Activated CD4-positive, alpha-beta T cell treated with anti-CD3 and anti-CD28 coated beads for 36 hours (primary cell): ENCODE data around the gene FAM210B. TPM values are rescaled to one million over a fixed set of nuclear protein-coding genes. Genes with fewer than 3 reads are reported as not detected.
A peak's percentile ranks its signal among the peaks of the same experiment; 100 is the strongest.

Experiments
- ATAC-seq: fragments of 200-7000 bp; cut with Tn5 transposase; one replicate; pipeline ENCODE4 v1.10.0; 2021; ENCODE audit warnings: mild to moderate bottlenecking, moderate library complexity
- CTCF ChIA-PET: fragments of 350-600 bp; sonication (Branson Sonifier 250); formaldehyde crosslinking; loops from one replicate; lab custom pipeline; 2021; ENCODE audit warnings: antibody characterized with exemption; lab: Charles Lee
- POLR2A ChIA-PET: fragments of 350-600 bp; sonication (Branson Sonifier 250); formaldehyde crosslinking; loops from one replicate; lab custom pipeline; 2021; ENCODE audit warnings: antibody characterized with exemption, inconsistent platforms; lab: Charles Lee
- DNase-seq: peaks from one replicate; pipeline ENCODE4 v3.0.0-alpha.2; 2020
- H3K27ac Mint-ChIP-seq: one replicate; pipeline ENCODE4 v1.8.0; 2021; ENCODE audit warnings: mixed read lengths
- H3K27me3 Mint-ChIP-seq: one replicate; pipeline ENCODE4 v1.8.0; 2021; ENCODE audit warnings: mixed read lengths
- H3K36me3 Mint-ChIP-seq: one replicate; pipeline ENCODE4 v1.8.0; 2021; ENCODE audit warnings: low read depth, mixed read lengths
- H3K4me1 Mint-ChIP-seq: one replicate; pipeline ENCODE4 v1.8.0; 2021; ENCODE audit warnings: mixed read lengths
- H3K4me3 Mint-ChIP-seq: one replicate; pipeline ENCODE4 v1.8.0; 2021; ENCODE audit warnings: mild to moderate bottlenecking, moderate library complexity, mixed read lengths
- H3K9me3 Mint-ChIP-seq: one replicate; pipeline ENCODE4 v1.8.0; 2021; ENCODE audit warnings: low read depth, mixed read lengths
- intact Hi-C, 2 experiments: fragments of 100-400 bp; cut with DNase I in 1 of 2; cut with micrococcal nuclease in 1 of 2; formaldehyde crosslinking; loops; one replicate each; pipeline versions ENCODE4 v1.14.2 to v1.15.1; 2022 to 2024; cut with DNase I, micrococcal nuclease
- total RNA-seq, 2 experiments: library from RNA; stranded (reverse); gene quantifications; one replicate each; pipeline ENCODE4 v1.2.3, GENCODE V29; 2021

The FAM210B gene
- total RNA-seq, 2 experiments from 2014 or later: 4.5 to 4.8 TPM

GRCh38 chr20:56345911-56346310 is 12.9 kb upstream of the FAM210B start:
- CTCF ChIA-PET: no interaction called here

GRCh38 chr20:56347628-56348304 is 11.0 kb upstream of the FAM210B start:
- ATAC-seq: no peak
- no peak overlapping the region for H3K27ac Mint-ChIP-seq
- POLR2A ChIA-PET: no interaction called here
- DNase-seq: no peak
- no peak overlapping the region for H3K4me3 Mint-ChIP-seq
- intact Hi-C loops: loop anchor here in 1 of 2 experiments (10.0 kb wide), 1 partner anchor 1703 kb away; no protein-coding TSS in a partner anchor
- no peaks in the 10 kb centered on the region for H3K36me3 Mint-ChIP-seq
- H3K9me3 Mint-ChIP-seq: no peaks in the 10 kb centered on the region
- H3K27me3 Mint-ChIP-seq: peaks cover 33% of the 10 kb centered on the region
- CTCF ChIA-PET: interaction anchor here (1.2 kb wide), 1 partner anchor 12 kb away, joined by 3 read pairs; no protein-coding TSS in a partner anchor
- H3K4me1 Mint-ChIP-seq: peaks cover 2% of the 10 kb centered on the region

More at GRCh38 chr20:56345911-56346310, 12.9 kb upstream of the FAM210B start:
- intact Hi-C loops: loop anchor here (2.0 to 10.0 kb wide), 3 partner anchors 97 to 1701 kb away; partner anchors contain the start of gene MC3R (in 1 of the 2)
- peaks cover 36% of the 10 kb centered on the region for H3K27me3 Mint-ChIP-seq
- no peaks in the 10 kb centered on the region for H3K9me3 Mint-ChIP-seq
- DNase-seq: no peak
- no peaks in the 10 kb centered on the region for H3K36me3 Mint-ChIP-seq
- no peak overlapping the region for H3K4me3 Mint-ChIP-seq
- peaks cover 2% of the 10 kb centered on the region for H3K4me1 Mint-ChIP-seq
- no peak for ATAC-seq
- H3K27ac Mint-ChIP-seq: no peak overlapping the region
- POLR2A ChIA-PET: no interaction called here

GRCh38 chr20:56348305-56348693 is 10.5 kb upstream of the FAM210B start:
- ATAC-seq (no peak), DNase-seq (no peak)
- H3K27me3 Mint-ChIP-seq: peaks cover 32% of the 10 kb centered on the region
- POLR2A ChIA-PET: interaction anchor here (0.7 kb wide), 1 partner anchor 10 kb away, joined by 5 read pairs; the partner anchor contains the start of gene FAM210B
- H3K27ac Mint-ChIP-seq: no peak overlapping the region
- no peaks in the 10 kb centered on the region for H3K9me3 Mint-ChIP-seq
- H3K36me3 Mint-ChIP-seq: no peaks in the 10 kb centered on the region
- no peak overlapping the region for H3K4me3 Mint-ChIP-seq
- CTCF ChIA-PET: interaction anchor here (1.2 kb wide), 1 partner anchor 11 kb away, joined by 3 read pairs; no protein-coding TSS in a partner anchor
- peaks cover 2% of the 10 kb centered on the region for H3K4me1 Mint-ChIP-seq
- intact Hi-C loops: loop anchor here in 1 of 2 experiments (10.0 kb wide), 1 partner anchor 1703 kb away; no protein-coding TSS in a partner anchor

- H3K4me3 Mint-ChIP-seq: no peak overlapping the region
- H3K27ac Mint-ChIP-seq: no peak overlapping the region
- no peaks in the 10 kb centered on the region for H3K36me3 Mint-ChIP-seq
- H3K4me1 Mint-ChIP-seq: peaks cover 2% of the 10 kb centered on the region
- no peaks in the 10 kb centered on the region for H3K9me3 Mint-ChIP-seq
- intact Hi-C loops: loop anchor here in 1 of 2 experiments (10.0 kb wide), 1 partner anchor 1704 kb away; no protein-coding TSS in a partner anchor
- ChIA-PET POLR2A (interaction anchor here (0.7 kb wide), 1 partner anchor 10 kb away, joined by 5 read pairs; the partner anchor contains the start of gene FAM210B), CTCF (interaction anchor here (1.2 kb wide), 1 partner anchor 11 kb away, joined by 3 read pairs; no protein-coding TSS in a partner anchor)
- peaks cover 29% of the 10 kb centered on the region for H3K27me3 Mint-ChIP-seq
- DNase-seq (no peak), ATAC-seq (no peak)
Observed at GRCh38 chr20:56348746-56349145, 10.0 kb upstream of the FAM210B start.

GRCh38 chr20:56350842-56351241 is 7.9 kb upstream of the FAM210B start:
- H3K27ac Mint-ChIP-seq: no peak overlapping the region
- peaks cover 16% of the 10 kb centered on the region for H3K27me3 Mint-ChIP-seq
- no peak overlapping the region for H3K4me3 Mint-ChIP-seq

GRCh38 chr20:56352345-56353055 is 6.3 kb upstream of the FAM210B start:
- Mint-ChIP-seq H3K9me3 (no peaks in the 10 kb centered on the region), H3K27ac (no peak overlapping the region), H3K4me1 (no peaks in the 10 kb centered on the region), H3K27me3 (peaks cover 10% of the 10 kb centered on the region), H3K4me3 (no peak overlapping the region), H3K36me3 (no peaks in the 10 kb centered on the region)
- intact Hi-C loops: no loop called here
- ATAC-seq: no peak
- ChIA-PET CTCF (interaction anchor here (1.5 kb wide), 1 partner anchor 8 kb away, joined by 3 read pairs; no protein-coding TSS in a partner anchor), POLR2A (no interaction called here)
- no peak for DNase-seq

More at GRCh38 chr20:56350842-56351241, 7.9 kb upstream of the FAM210B start:
- Mint-ChIP-seq H3K9me3 (no peaks in the 10 kb centered on the region), H3K36me3 (no peaks in the 10 kb centered on the region), H3K4me1 (no peaks in the 10 kb centered on the region)
- POLR2A ChIA-PET: no interaction called here
- CTCF ChIA-PET: interaction anchor here (1.0 kb wide), 1 partner anchor 8 kb away, joined by 3 read pairs; the partner anchor contains the start of gene FAM210B
- intact Hi-C loops: no loop called here
- DNase-seq: no peak
- ATAC-seq: no peak

GRCh38 chr20:56353356-56353755 is 5.4 kb upstream of the FAM210B start:
- intact Hi-C loops: no loop called here
- Mint-ChIP-seq H3K27me3 (peaks cover 7% of the 10 kb centered on the region), H3K4me3 (no peak overlapping the region), H3K9me3 (no peaks in the 10 kb centered on the region), H3K27ac (no peak overlapping the region), H3K4me1 (peaks cover 3% of the 10 kb centered on the region), H3K36me3 (no peaks in the 10 kb centered on the region)
- ATAC-seq (no peak), DNase-seq (no peak)
- ChIA-PET POLR2A (no interaction called here), CTCF (interaction anchor here (1.5 kb wide), 1 partner anchor 9 kb away, joined by 3 read pairs; no protein-coding TSS in a partner anchor)

- ATAC-seq: no peak
- CTCF ChIA-PET: interaction anchor here (0.8 to 1.4 kb wide), 4 partner anchors 8 to 34 kb away, joined by 3 to 5 read pairs (median 4); partner anchors contain the start of gene AURKA
- POLR2A ChIA-PET: no interaction called here
Observed at GRCh38 chr20:56358070-56358469, 704 bp upstream of the FAM210B start.

GRCh38 chr20:56359212-56360132 is 698 bp downstream of the FAM210B start:
- H3K9me3 Mint-ChIP-seq: no peaks in the 10 kb centered on the region
- DNase-seq (peak; percentile 48), ATAC-seq (peak; percentile 34)
- no peaks in the 10 kb centered on the region for H3K36me3 Mint-ChIP-seq
- H3K27ac Mint-ChIP-seq: peak overlapping the region; percentile 58
- ChIA-PET POLR2A (interaction anchor here (0.8 to 1.3 kb wide), 4 partner anchors 11 to 109 kb away, joined by 3 to 5 read pairs (median 4); partner anchors contain the start of genes AURKA, CSTF1 and RTF2), CTCF (interaction anchor here (0.5 to 2.1 kb wide), 5 partner anchors 9 to 196 kb away, joined by 3 to 6 read pairs (median 3); partner anchors contain the start of gene AURKA)
- no peaks in the 10 kb centered on the region for H3K27me3 Mint-ChIP-seq
- H3K4me1 Mint-ChIP-seq: peaks cover 17% of the 10 kb centered on the region
- H3K4me3 Mint-ChIP-seq: peak overlapping the region; percentile 82
- intact Hi-C loops: loop anchor here in 1 of 2 experiments (2.0 kb wide), 1 partner anchor 55 kb away; no protein-coding TSS in a partner anchor

More at GRCh38 chr20:56358070-56358469, 704 bp upstream of the FAM210B start:
- peak overlapping the region; percentile 64 for H3K4me3 Mint-ChIP-seq
- H3K9me3 Mint-ChIP-seq: no peaks in the 10 kb centered on the region
- H3K4me1 Mint-ChIP-seq: peaks cover 17% of the 10 kb centered on the region
- intact Hi-C loops: loop anchor here in 1 of 2 experiments (1.0 to 2.0 kb wide), 3 partner anchors 34 to 110 kb away; partner anchors contain the start of genes AURKA, CSTF1 and RTF2
- no peak overlapping the region for H3K27ac Mint-ChIP-seq
- no peak for DNase-seq
- H3K27me3 Mint-ChIP-seq: no peaks in the 10 kb centered on the region
- no peaks in the 10 kb centered on the region for H3K36me3 Mint-ChIP-seq
